ENCODE data around the gene CLCN5. TPM values are rescaled to one million over a fixed set of nuclear protein-coding genes. Genes with fewer than 3 reads are reported as not detected.

Gene CLCN5
- total and polyA plus RNA-seq, 2 donors: 1.6 to 2.6 TPM

- Histone ChIP-seq H3K27me3 (ENCODE audit: control insufficient read depth in 2 of 2, insufficient read depth in 1 of 2, low read length in 1 of 2) (no peaks in the 10 kb centered on the region), H3K4me1 (ENCODE audit: control insufficient read depth in 2 of 2, insufficient read depth in 2 of 2, low read length in 2 of 2) (no peaks in the 10 kb centered on the region), H3K36me3 (ENCODE audit: control insufficient read depth in 2 of 2, insufficient read depth in 2 of 2, low read length in 1 of 2) (no peaks in the 10 kb centered on the region), H3K27ac (ENCODE audit: low read depth in 1 of 2, low read length in 1 of 2) (no peak overlapping the region), H3K4me3 (ENCODE audit: low read length in 2 of 2) (no peak overlapping the region), H3K9me3 (ENCODE audit: control insufficient read depth in 2 of 2, insufficient read depth in 1 of 2, low read length in 1 of 2) (no peaks in the 10 kb centered on the region)
- no peak for DNase-seq (ENCODE audit: low read depth in 6 of 9, low spot score in 9 of 9)
- 43% methylated on average over 3 of the region's 3 CpGs for WGBS
Measured at GRCh38 chrX:50100188-50100587, 177.8 kb downstream of the CLCN5 start.

GRCh38 chrX:50103176-50103575 is 180.8 kb downstream of the CLCN5 start:
- Histone ChIP-seq H3K4me1 (ENCODE audit: control insufficient read depth in 2 of 2, insufficient read depth in 2 of 2, low read length in 2 of 2) (no peaks in the 10 kb centered on the region), H3K27me3 (ENCODE audit: control insufficient read depth in 2 of 2, insufficient read depth in 1 of 2, low read length in 1 of 2) (no peaks in the 10 kb centered on the region), H3K27ac (ENCODE audit: low read depth in 1 of 2, low read length in 1 of 2) (no peak overlapping the region), H3K4me3 (ENCODE audit: low read length in 2 of 2) (no peak overlapping the region), H3K9me3 (ENCODE audit: control insufficient read depth in 2 of 2, insufficient read depth in 1 of 2, low read length in 1 of 2) (no peaks in the 10 kb centered on the region), H3K36me3 (ENCODE audit: control insufficient read depth in 2 of 2, insufficient read depth in 2 of 2, low read length in 1 of 2) (no peaks in the 10 kb centered on the region)
- WGBS: 100% methylated on average over 1 of the region's 1 CpG
- DNase-seq (ENCODE audit: low read depth in 6 of 9, low spot score in 9 of 9): no peak

GRCh38 chrX:50103866-50104566 is 181.6 kb downstream of the CLCN5 start:
- 97% methylated on average over 5 of the region's 5 CpGs for WGBS
- no peaks in the 10 kb centered on the region for H3K27me3 ChIP-seq (ENCODE audit: control insufficient read depth in 2 of 2, insufficient read depth in 1 of 2, low read length in 1 of 2)
- no peaks in the 10 kb centered on the region for H3K4me1 ChIP-seq (ENCODE audit: control insufficient read depth in 2 of 2, insufficient read depth in 2 of 2, low read length in 2 of 2)
- no peaks in the 10 kb centered on the region for H3K36me3 ChIP-seq (ENCODE audit: control insufficient read depth in 2 of 2, insufficient read depth in 2 of 2, low read length in 1 of 2)
- no peak for DNase-seq (ENCODE audit: low read depth in 6 of 9, low spot score in 9 of 9)
- H3K27ac ChIP-seq (ENCODE audit: low read depth in 1 of 2, low read length in 1 of 2): no peak overlapping the region
- H3K9me3 ChIP-seq (ENCODE audit: control insufficient read depth in 2 of 2, insufficient read depth in 1 of 2, low read length in 1 of 2): no peaks in the 10 kb centered on the region
- H3K4me3 ChIP-seq (ENCODE audit: low read length in 2 of 2): no peak overlapping the region

- 93% methylated on average over 6 of the region's 6 CpGs for whole genome bisulfite sequencing
- no peaks in the 10 kb centered on the region for H3K9me3 ChIP-seq (ENCODE audit: control insufficient read depth in 2 of 2, insufficient read depth in 1 of 2, low read length in 1 of 2)
- no peak for DNase-seq (ENCODE audit: low read depth in 6 of 9, low spot score in 9 of 9)
- H3K4me1 ChIP-seq (ENCODE audit: control insufficient read depth in 2 of 2, insufficient read depth in 2 of 2, low read length in 2 of 2): no peaks in the 10 kb centered on the region
- H3K27ac ChIP-seq (ENCODE audit: low read depth in 1 of 2, low read length in 1 of 2): no peak overlapping the region
- no peaks in the 10 kb centered on the region for H3K36me3 ChIP-seq (ENCODE audit: control insufficient read depth in 2 of 2, insufficient read depth in 2 of 2, low read length in 1 of 2)
- H3K4me3 ChIP-seq (ENCODE audit: low read length in 2 of 2): no peak overlapping the region
- H3K27me3 ChIP-seq (ENCODE audit: control insufficient read depth in 2 of 2, insufficient read depth in 1 of 2, low read length in 1 of 2): no peaks in the 10 kb centered on the region
Measured at GRCh38 chrX:50106051-50106675, 183.8 kb downstream of the CLCN5 start.

GRCh38 chrX:50107470-50107869 is 185.1 kb downstream of the CLCN5 start:
- WGBS: 96% methylated on average over 2 of the region's 2 CpGs
- H3K27me3 ChIP-seq (ENCODE audit: control insufficient read depth in 2 of 2, insufficient read depth in 1 of 2, low read length in 1 of 2): no peaks in the 10 kb centered on the region

GRCh38 chrX:50108264-50108663 is 185.9 kb downstream of the CLCN5 start:
- H3K27ac ChIP-seq (ENCODE audit: low read depth in 1 of 2, low read length in 1 of 2): no peak overlapping the region
- H3K27me3 ChIP-seq (ENCODE audit: control insufficient read depth in 2 of 2, insufficient read depth in 1 of 2, low read length in 1 of 2): no peaks in the 10 kb centered on the region
- no peaks in the 10 kb centered on the region for H3K36me3 ChIP-seq (ENCODE audit: control insufficient read depth in 2 of 2, insufficient read depth in 2 of 2, low read length in 1 of 2)
- no peaks in the 10 kb centered on the region for H3K4me1 ChIP-seq (ENCODE audit: control insufficient read depth in 2 of 2, insufficient read depth in 2 of 2, low read length in 2 of 2)
- H3K9me3 ChIP-seq (ENCODE audit: control insufficient read depth in 2 of 2, insufficient read depth in 1 of 2, low read length in 1 of 2): no peaks in the 10 kb centered on the region
- WGBS: 95% methylated on average over 2 of the region's 2 CpGs
- H3K4me3 ChIP-seq (ENCODE audit: low read length in 2 of 2): no peak overlapping the region
- DNase-seq (ENCODE audit: low read depth in 6 of 9, low spot score in 9 of 9): no peak

More at GRCh38 chrX:50107470-50107869, 185.1 kb downstream of the CLCN5 start:
- H3K36me3 ChIP-seq (ENCODE audit: control insufficient read depth in 2 of 2, insufficient read depth in 2 of 2, low read length in 1 of 2): no peaks in the 10 kb centered on the region
- H3K27ac ChIP-seq (ENCODE audit: low read depth in 1 of 2, low read length in 1 of 2): no peak overlapping the region
- no peak overlapping the region for H3K4me3 ChIP-seq (ENCODE audit: low read length in 2 of 2)
- DNase-seq (ENCODE audit: low read depth in 6 of 9, low spot score in 9 of 9): no peak
- no peaks in the 10 kb centered on the region for H3K4me1 ChIP-seq (ENCODE audit: control insufficient read depth in 2 of 2, insufficient read depth in 2 of 2, low read length in 2 of 2)
- H3K9me3 ChIP-seq (ENCODE audit: control insufficient read depth in 2 of 2, insufficient read depth in 1 of 2, low read length in 1 of 2): no peaks in the 10 kb centered on the region

GRCh38 chrX:50111742-50112141 is 189.3 kb downstream of the CLCN5 start:
- WGBS: 79% methylated on average over 2 of the region's 2 CpGs
- Histone ChIP-seq H3K9me3 (ENCODE audit: control insufficient read depth in 2 of 2, insufficient read depth in 1 of 2, low read length in 1 of 2) (no peaks in the 10 kb centered on the region), H3K36me3 (ENCODE audit: control insufficient read depth in 2 of 2, insufficient read depth in 2 of 2, low read length in 1 of 2) (no peaks in the 10 kb centered on the region), H3K27me3 (ENCODE audit: control insufficient read depth in 2 of 2, insufficient read depth in 1 of 2, low read length in 1 of 2) (no peaks in the 10 kb centered on the region), H3K4me3 (ENCODE audit: low read length in 2 of 2) (no peak overlapping the region), H3K4me1 (ENCODE audit: control insufficient read depth in 2 of 2, insufficient read depth in 2 of 2, low read length in 2 of 2) (no peaks in the 10 kb centered on the region), H3K27ac (ENCODE audit: low read depth in 1 of 2, low read length in 1 of 2) (no peak overlapping the region)
- DNase-seq (ENCODE audit: low read depth in 6 of 9, low spot score in 9 of 9): no peak

DNA sequence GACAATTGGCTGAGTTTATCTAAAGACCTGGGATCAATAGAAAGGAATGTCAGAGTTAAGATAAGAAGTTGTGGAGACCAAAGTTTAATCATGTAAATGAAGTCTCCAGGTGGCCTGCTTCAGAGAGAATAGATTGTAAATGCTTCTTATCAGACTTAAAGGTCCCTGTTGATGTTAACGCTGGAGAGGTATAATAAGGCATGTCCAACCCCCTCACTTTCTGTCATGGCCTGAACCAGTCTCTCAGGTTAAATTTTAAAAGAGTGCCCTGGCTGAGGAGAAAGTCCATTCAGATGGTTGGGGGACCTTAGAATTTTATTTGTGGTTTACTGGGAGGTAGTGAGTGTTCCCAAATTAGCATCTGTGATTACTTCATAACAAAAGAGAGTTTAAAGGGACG is 191.7 kb downstream of the CLCN5 start:
- Histone ChIP-seq H3K9me3 (ENCODE audit: control insufficient read depth in 2 of 2, insufficient read depth in 1 of 2, low read length in 1 of 2) (no peaks in the 10 kb centered on the region), H3K4me1 (ENCODE audit: control insufficient read depth in 2 of 2, insufficient read depth in 2 of 2, low read length in 2 of 2) (no peaks in the 10 kb centered on the region), H3K27me3 (ENCODE audit: control insufficient read depth in 2 of 2, insufficient read depth in 1 of 2, low read length in 1 of 2) (no peaks in the 10 kb centered on the region), H3K4me3 (ENCODE audit: low read length in 2 of 2) (no peak overlapping the region), H3K36me3 (ENCODE audit: control insufficient read depth in 2 of 2, insufficient read depth in 2 of 2, low read length in 1 of 2) (no peaks in the 10 kb centered on the region), H3K27ac (ENCODE audit: low read depth in 1 of 2, low read length in 1 of 2) (no peak overlapping the region)
- no peak for DNase-seq (ENCODE audit: low read depth in 6 of 9, low spot score in 9 of 9)
- WGBS: 96% methylated on average over 2 of the region's 2 CpGs

DNA sequence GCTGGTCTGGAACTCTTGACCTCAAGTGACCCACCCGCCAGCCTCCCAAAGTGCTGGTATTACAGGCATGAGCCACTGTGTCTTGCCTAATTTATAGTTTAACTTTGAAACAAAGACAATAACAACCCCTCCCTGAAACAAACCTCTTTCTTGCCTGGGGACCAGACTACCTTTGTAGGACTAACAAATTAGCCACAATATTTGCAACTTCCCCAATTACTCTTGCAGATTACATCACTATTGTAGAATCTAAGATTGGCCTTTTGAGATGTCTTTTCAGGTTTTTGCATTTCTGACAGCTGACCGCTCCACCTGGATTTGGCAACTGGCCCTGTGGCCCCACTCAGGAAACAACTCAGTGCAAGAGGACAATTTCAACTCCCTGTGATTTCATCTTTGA is 193.6 kb downstream of the CLCN5 start:
- Histone ChIP-seq H3K9me3 (ENCODE audit: control insufficient read depth in 2 of 2, insufficient read depth in 1 of 2, low read length in 1 of 2) (no peaks in the 10 kb centered on the region), H3K4me1 (ENCODE audit: control insufficient read depth in 2 of 2, insufficient read depth in 2 of 2, low read length in 2 of 2) (no peaks in the 10 kb centered on the region), H3K27ac (ENCODE audit: low read depth in 1 of 2, low read length in 1 of 2) (no peak overlapping the region), H3K36me3 (ENCODE audit: control insufficient read depth in 2 of 2, insufficient read depth in 2 of 2, low read length in 1 of 2) (no peaks in the 10 kb centered on the region), H3K27me3 (ENCODE audit: control insufficient read depth in 2 of 2, insufficient read depth in 1 of 2, low read length in 1 of 2) (no peaks in the 10 kb centered on the region), H3K4me3 (ENCODE audit: low read length in 2 of 2) (no peak overlapping the region)
- 97% methylated on average over 2 of the region's 2 CpGs for WGBS
- no peak for DNase-seq (ENCODE audit: low read depth in 6 of 9, low spot score in 9 of 9)
